Body of pancreas (tissue), 4 donors: ENCODE data around the gene ANKRD34C.

Experiments
- CTCF ChIP-seq, 7 experiments: fragments of 450-650 bp in 4 of 7; fragments of 200-600 bp in 3 of 7; sonication (generic) in 3 of 7; IDR thresholded peaks; one replicate each; pipeline ENCODE4 v1.5.1; 2016 to 2019; ENCODE audit warnings: antibody characterized with exemption in 7 of 7
- POLR2A ChIP-seq, 3 donors: fragments of 450-650 bp; IDR thresholded peaks; one replicate each; pipeline ENCODE4 v1.6.1; 2016; ENCODE audit warnings: antibody characterized with exemption in 3 of 3, mild to moderate bottlenecking in 2 of 3

GRCh38 chr15:79265987-79266579 is 16.4 kb upstream of the ANKRD34C start:
- no peak for TF ChIP-seq CTCF (IDR thresholded peaks at IDR 0.05)
- no peak for TF ChIP-seq POLR2A (IDR thresholded peaks at IDR 0.05)
